Neural progenitor cell (in vitro differentiated cells): ENCODE results near the gene TGFBR3.

Source experiments
- CTCF ChIP-seq: fragments of 200-600 bp; sonication (generic); IDR thresholded peaks from 2 replicates; pipeline ENCODE4 v1.5.1; 2017; ENCODE audit warnings: antibody characterized with exemption, mild to moderate bottlenecking
- EZH2 ChIP-seq: fragments of 200-600 bp; sonication (generic); IDR thresholded peaks from 2 replicates; pipeline ENCODE4 v1.6.1; 2017; ENCODE audit warnings: antibody characterized with exemption, mild to moderate bottlenecking, moderate library complexity
- EZH2phosphoT487 ChIP-seq: fragments of 200-600 bp; sonication (generic); IDR thresholded peaks from 2 replicates; pipeline ENCODE4 v1.6.1; 2017; ENCODE audit warnings: antibody characterized with exemption

GRCh38 chr1:91706140-91706957 is 179.6 kb downstream of the TGFBR3 start:
- TF ChIP-seq EZH2phosphoT487 (no peak), CTCF (no peak), EZH2 (no peak)
